HepG2 (cell line): Measurements from ENCODE around the gene BEGAIN. TPM values are rescaled to one million over a fixed set of nuclear protein-coding genes. Genes with fewer than 3 reads are reported as not detected.
A peak's percentile ranks its signal among the peaks of the same experiment; 100 is the strongest.

Source experiments
- ATAC-seq: fragments of 200-7000 bp; cut with Tn5 transposase; 3 replicates; pipeline ENCODE4 v1.9.1; 2020; ENCODE audit warnings: mild to moderate bottlenecking, moderate library complexity
- BruUV-seq: library from RNA; stranded (reverse); fragments of 400-500 nt; replicated peaks from 2 replicates; lab custom pipeline; 2021; lab: Mats Ljungman, UMichigan
- CTCF ChIA-PET: fragments of 300-600 bp; formaldehyde crosslinking; extraction: SDS; loops from one replicate; lab custom pipeline; 2021; ENCODE audit warnings: low total read pairs, inconsistent platforms, low intra/inter-chr PET ratio; lab: Yijun Ruan, JAX
- POLR2A ChIA-PET: fragments of 350-600 bp; sonication (Branson Sonifier 250); formaldehyde crosslinking; loops from one replicate; lab custom pipeline; 2020; ENCODE audit warnings: antibody characterized with exemption, inconsistent platforms; lab: Yijun Ruan, JAX
- DNase-seq: peaks from one replicate; pipeline ENCODE4 v3.0.0-alpha.2; 2015; ENCODE audit warnings: low spot score
- FAIRE-seq: peaks from 3 replicates; lab custom pipeline; 2011; peaks lifted over from hg19 to GRCh38; lab: Jason Lieb, UNC
- H2AFZ ChIP-seq: one replicate; pipeline ENCODE4 v1.6.1; 2011; ENCODE audit warnings: low read length, inconsistent platforms
- H3K27ac ChIP-seq: fragments of 300-600 bp; 3 replicates; pipeline ENCODE4 v1.8.0; 2011; ENCODE audit warnings: mixed run types, mild to moderate bottlenecking, mixed read lengths, low read length, inconsistent platforms; ENCODE audit not compliant: insufficient read depth; ENCODE audit errors: extremely low read length
- H3K27me3 ChIP-seq, 2 experiments: fragments of 200-600 bp in 1 of 2; 2 replicates in 1 of 2; 3 replicates in 1 of 2; pipeline versions ENCODE4 v1.6.0 to v1.8.0; 2011; ENCODE audit warnings: low read length in 2 of 2, mild to moderate bottlenecking in 2 of 2, moderate library complexity in 2 of 2, inconsistent platforms in 1 of 2; ENCODE audit not compliant: insufficient read depth in 2 of 2, control insufficient read depth in 1 of 2
- H3K36me3 ChIP-seq, 2 experiments: fragments of 200-600 bp in 1 of 2; replicated peaks in 1 of 2; 2 replicates in 1 of 2; 3 replicates in 1 of 2; pipeline versions ENCODE4 v1.5.1 to v1.8.0; 2011; ENCODE audit warnings: low read length in 2 of 2, inconsistent platforms in 1 of 2; ENCODE audit not compliant: insufficient read depth in 2 of 2, control insufficient read depth in 1 of 2
- H3K4me1 ChIP-seq: 2 replicates; pipeline ENCODE4 v1.5.1; 2012; ENCODE audit warnings: low read length, inconsistent platforms; ENCODE audit not compliant: insufficient read depth
- H3K4me2 ChIP-seq: 2 replicates; pipeline ENCODE4 v1.6.0; 2011; ENCODE audit warnings: low read depth, low read length, inconsistent platforms
- H3K4me3 ChIP-seq, 3 experiments: fragments of 200-600 bp in 1 of 3; sonication (generic), shearing (Covaris generic) in 1 of 3; replicated peaks in 1 of 3; 2 replicates each; pipeline ENCODE4 v1.5.1; 2011 to 2016; ENCODE audit warnings: low read length in 3 of 3, inconsistent platforms in 2 of 3, low read depth in 2 of 3, mild to moderate bottlenecking in 2 of 3, control low read depth in 1 of 3, mixed read lengths in 1 of 3; ENCODE audit not compliant: insufficient read depth in 1 of 3
- H3K79me2 ChIP-seq: one replicate; pipeline ENCODE4 v1.6.1; 2011; ENCODE audit warnings: low read length, inconsistent platforms; ENCODE audit not compliant: insufficient read depth
- H3K9ac ChIP-seq: 2 replicates; pipeline ENCODE4 v1.6.0; 2011; ENCODE audit warnings: mild to moderate bottlenecking, low read depth, low read length, inconsistent platforms; ENCODE audit not compliant: insufficient read depth
- H3K9me3 ChIP-seq: 2 replicates; pipeline ENCODE4 v1.5.1; 2012; ENCODE audit warnings: mild to moderate bottlenecking, low read length
- H4K20me1 ChIP-seq: 2 replicates; pipeline ENCODE4 v1.6.0; 2011; ENCODE audit warnings: inconsistent platforms, mild to moderate bottlenecking, low read length, moderate library complexity; ENCODE audit not compliant: insufficient read depth
- EZH2 ChIP-seq: conservative IDR thresholded peaks from 2 replicates; pipeline ENCODE4 v1.6.1; 2012; ENCODE audit warnings: mild to moderate bottlenecking, low read depth, low read length, moderate library complexity
- ZNF17 ChIP-seq: sonication (generic); formaldehyde crosslinking; IDR thresholded peaks from 2 replicates; pipeline ENCODE4 v1.5.0; 2020; ENCODE audit warnings: mild to moderate bottlenecking, missing genetic modification reagents
- ZNF563 ChIP-seq: sonication (generic); formaldehyde crosslinking; IDR thresholded peaks from 2 replicates; pipeline ENCODE4 v1.8.0; 2022; ENCODE audit warnings: mild to moderate bottlenecking, moderate library complexity, missing genetic modification reagents
- ZNF800 ChIP-seq: sonication (generic); formaldehyde crosslinking; IDR thresholded peaks from 2 replicates; pipeline ENCODE4 v1.4.0; 2020; ENCODE audit warnings: missing genetic modification reagents
- WGBS: methylation state at CpG from one replicate; pipeline ENCODE4 v1.1.6; 2017; ENCODE audit warnings: low lambda C conversion rate; 5-methylcytosine and 5-hydroxymethylcytosine counted together
- in situ Hi-C: cut with HindIII; loops from 2 replicates; pipeline ENCODE4 v1.10.0; 2017; ENCODE audit warnings: low pct_unique_long_range_greater_than_20kb; ENCODE audit not compliant: extremely low pct_ligation_motif_present
- intact Hi-C: fragments of 100-400 bp; cut with micrococcal nuclease; formaldehyde crosslinking; loops from one replicate; pipeline ENCODE4 v1.10.0; 2022; ENCODE audit not compliant: unreplicated experiment
- polyA plus RNA-seq, 8 experiments: library from polyadenylated mRNA; depleted of rRNA in 3 of 8; stranded (reverse) in 7 of 8; unstranded in 1 of 8; fragments of >200 nt; fragmentation: Illumina TruSeq in 4 of 8; extraction: Trizol in 4 of 8; gene quantifications; 2 replicates each; pipeline versions ENCODE4 v1.2.1 to v1.2.3, GENCODE V29; 2011 to 2016; ENCODE audit warnings: low read depth in 4 of 8, missing spikeins in 1 of 8, mixed read lengths in 1 of 8; ENCODE audit not compliant: insufficient read depth in 1 of 8
- total RNA-seq, 5 experiments: library from RNA; depleted of rRNA; stranded (reverse); fragments of >200 nt; fragmentation: Illumina TruSeq; extraction: Trizol; gene quantifications; 2 replicates each; pipeline ENCODE4 v1.2.3, GENCODE V29; 2016; ENCODE audit warnings: low read depth in 1 of 5
- TF ChIP-seq, protein P1 (sequence below): sonication (generic); formaldehyde crosslinking; IDR thresholded peaks from 2 replicates; pipeline ENCODE4 v1.5.1; 2020; ENCODE audit warnings: mild to moderate bottlenecking, missing genetic modification reagents, moderate library complexity

The BEGAIN gene
- total and polyA plus RNA-seq, 2 of the 13 experiments (the other 11 are each of a cell fraction or from before 2014, with no cell fraction given), result not detected

DNA sequence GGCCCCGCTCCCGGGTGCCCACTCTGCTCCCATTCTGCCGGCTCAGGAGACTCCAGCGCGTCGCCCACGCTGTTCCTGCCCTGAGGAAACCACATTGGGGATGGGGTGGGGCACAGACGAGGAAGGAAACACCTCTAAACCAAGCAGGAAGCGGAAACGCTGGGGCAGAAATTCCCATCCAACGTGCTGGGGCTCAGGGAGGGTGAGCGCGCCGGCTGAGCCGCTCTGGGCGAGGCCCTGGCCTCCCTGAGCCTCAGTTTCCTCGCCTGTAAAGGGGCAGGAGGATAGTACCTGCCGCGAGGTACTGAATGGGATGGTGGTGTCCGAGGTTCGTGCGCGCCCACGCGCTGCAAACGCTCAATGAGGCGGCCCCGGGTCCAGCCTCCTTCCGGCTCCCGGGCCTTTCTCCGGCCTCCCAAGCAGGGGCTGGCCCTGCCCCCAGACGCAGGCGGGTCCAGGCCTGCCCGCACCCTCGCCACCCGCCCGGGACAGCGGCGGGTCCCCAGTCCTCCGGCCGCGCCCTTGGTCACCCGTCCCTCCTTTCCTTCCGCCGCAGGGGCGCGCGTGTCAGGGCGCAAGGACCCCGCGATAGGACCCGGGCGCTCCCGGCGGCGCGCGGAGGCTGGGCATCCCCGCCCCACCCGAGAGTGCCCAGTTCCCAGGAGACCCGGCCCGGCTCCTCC is 673 bp downstream of the BEGAIN start:
- Histone ChIP-seq H3K27ac (no peak overlapping the region), H2AFZ (no peak overlapping the region), H3K36me3 (no peaks in the 10 kb centered on the region), H3K9ac (no peak overlapping the region), H3K4me1 (no peaks in the 10 kb centered on the region), H3K27me3 (peaks cover 6 to 73% of the 10 kb centered on the region in 2 experiments), H3K4me2 (peak overlapping the region; percentile 18), H3K79me2 (no peaks in the 10 kb centered on the region), H3K9me3 (no peaks in the 10 kb centered on the region), H4K20me1 (peaks cover 3% of the 10 kb centered on the region; the same call in 1 of the 2 replicates), H3K4me3 (peak overlapping the region in 2 of 3 experiments; percentile 19 to 33; a peak in 2 of 6 replicates)
- 7% methylated on average over 31 of the region's 62 CpGs for WGBS
- BruUV-seq, result no TSS peak
- CTCF ChIA-PET, result no interaction called here
- ATAC-seq (no peak; the same call in 2 of the 3 replicates), DNase-seq (no peak), FAIRE-seq (no peak)
- no peak for TF ChIP-seq ZNF17 (CRISPR knock-in tag)
- no peak for TF ChIP-seq ZNF563 (CRISPR knock-in tag)
- TF ChIP-seq EZH2, result peak; percentile 78; the same call in 1 of the 2 replicates
- TF ChIP-seq, protein P1, sequence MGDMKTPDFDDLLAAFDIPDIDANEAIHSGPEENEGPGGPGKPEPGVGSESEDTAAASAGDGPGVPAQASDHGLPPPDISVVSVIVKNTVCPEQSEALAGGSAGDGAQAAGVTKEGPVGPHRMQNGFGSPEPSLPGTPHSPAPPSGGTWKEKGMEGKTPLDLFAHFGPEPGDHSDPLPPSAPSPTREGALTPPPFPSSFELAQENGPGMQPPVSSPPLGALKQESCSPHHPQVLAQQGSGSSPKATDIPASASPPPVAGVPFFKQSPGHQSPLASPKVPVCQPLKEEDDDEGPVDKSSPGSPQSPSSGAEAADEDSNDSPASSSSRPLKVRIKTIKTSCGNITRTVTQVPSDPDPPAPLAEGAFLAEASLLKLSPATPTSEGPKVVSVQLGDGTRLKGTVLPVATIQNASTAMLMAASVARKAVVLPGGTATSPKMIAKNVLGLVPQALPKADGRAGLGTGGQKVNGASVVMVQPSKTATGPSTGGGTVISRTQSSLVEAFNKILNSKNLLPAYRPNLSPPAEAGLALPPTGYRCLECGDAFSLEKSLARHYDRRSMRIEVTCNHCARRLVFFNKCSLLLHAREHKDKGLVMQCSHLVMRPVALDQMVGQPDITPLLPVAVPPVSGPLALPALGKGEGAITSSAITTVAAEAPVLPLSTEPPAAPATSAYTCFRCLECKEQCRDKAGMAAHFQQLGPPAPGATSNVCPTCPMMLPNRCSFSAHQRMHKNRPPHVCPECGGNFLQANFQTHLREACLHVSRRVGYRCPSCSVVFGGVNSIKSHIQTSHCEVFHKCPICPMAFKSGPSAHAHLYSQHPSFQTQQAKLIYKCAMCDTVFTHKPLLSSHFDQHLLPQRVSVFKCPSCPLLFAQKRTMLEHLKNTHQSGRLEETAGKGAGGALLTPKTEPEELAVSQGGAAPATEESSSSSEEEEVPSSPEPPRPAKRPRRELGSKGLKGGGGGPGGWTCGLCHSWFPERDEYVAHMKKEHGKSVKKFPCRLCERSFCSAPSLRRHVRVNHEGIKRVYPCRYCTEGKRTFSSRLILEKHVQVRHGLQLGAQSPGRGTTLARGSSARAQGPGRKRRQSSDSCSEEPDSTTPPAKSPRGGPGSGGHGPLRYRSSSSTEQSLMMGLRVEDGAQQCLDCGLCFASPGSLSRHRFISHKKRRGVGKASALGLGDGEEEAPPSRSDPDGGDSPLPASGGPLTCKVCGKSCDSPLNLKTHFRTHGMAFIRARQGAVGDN (CRISPR knock-in tag), result peak; percentile 30; the same call in 1 of the 2 replicates
- TF ChIP-seq ZNF800, result 0 out of 2 replicates have a peak, but pooled peaks have one; percentile 49
- intact Hi-C loops, result no loop called here
- in situ Hi-C loops, result no loop called here
- POLR2A ChIA-PET, result no interaction called here
